PC-9 (cell line): ENCODE results near the gene MLC1. TPM values are rescaled to one million over a fixed set of nuclear protein-coding genes. Genes with fewer than 3 reads are reported as not detected.

ENCODE experiments used
- BruUV-seq: library from RNA; stranded (reverse); fragments of 400-500 nt; replicated peaks from 2 replicates; lab custom pipeline; 2021; lab: Mats Ljungman, UMichigan
- CTCF ChIA-PET: fragments of 300-600 bp; sonication (Branson Sonifier 250); formaldehyde crosslinking; loops from one replicate; lab custom pipeline; 2022; ENCODE audit warnings: antibody characterized with exemption; lab: Charles Lee
- POLR2A ChIA-PET: fragments of 300-600 bp; sonication (Branson Sonifier 250); formaldehyde crosslinking; loops from one replicate; lab custom pipeline; 2022; ENCODE audit warnings: antibody characterized with exemption; ENCODE audit not compliant: unreplicated experiment; lab: Charles Lee
- DNase-seq, 2 experiments: peaks; one replicate each; pipeline versions ENCODE4 v3.0.0 to v3.0.0-alpha.2; 2015 to 2022; ENCODE audit warnings: mixed read lengths in 1 of 2
- H2AFZ ChIP-seq: fragments of 200-600 bp; sonication (generic); 2 replicates; pipeline ENCODE4 v1.8.1; 2017; ENCODE audit warnings: antibody characterized with exemption
- H3F3A ChIP-seq: fragments of 200-600 bp; sonication (generic); 2 replicates; pipeline ENCODE4 v1.8.1; 2017; ENCODE audit warnings: antibody characterized with exemption, mild to moderate bottlenecking, low read depth; ENCODE audit not compliant: insufficient read depth
- H3K27ac ChIP-seq: fragments of 200-600 bp; sonication (generic); 2 replicates; pipeline ENCODE4 v1.6.1; 2016; ENCODE audit warnings: mixed run types
- H3K27me3 ChIP-seq: fragments of 200-600 bp; sonication (generic); 2 replicates; pipeline ENCODE4 v1.6.1; 2016; ENCODE audit warnings: low read depth, mixed run types; ENCODE audit not compliant: insufficient read depth
- H3K36me3 ChIP-seq: fragments of 200-600 bp; sonication (generic); 2 replicates; pipeline ENCODE4 v1.6.1; 2016; ENCODE audit warnings: low read depth, mixed run types
- H3K4me1 ChIP-seq: fragments of 200-600 bp; sonication (generic); replicated peaks from 2 replicates; pipeline ENCODE4 v1.6.1; 2016; ENCODE audit warnings: mixed run types; ENCODE audit not compliant: insufficient read depth
- H3K4me2 ChIP-seq: fragments of 200-600 bp; sonication (generic); 2 replicates; pipeline ENCODE4 v1.6.1; 2017; ENCODE audit warnings: mixed run types
- H3K4me3 ChIP-seq: fragments of 200-600 bp; sonication (generic); 2 replicates; pipeline ENCODE4 v1.6.1; 2016; ENCODE audit warnings: mixed run types
- H3K79me2 ChIP-seq: fragments of 200-600 bp; sonication (generic); 2 replicates; pipeline ENCODE4 v1.6.1; 2017; ENCODE audit warnings: low read depth, mixed run types
- H3K9me2 ChIP-seq: fragments of 200-600 bp; sonication (generic); 2 replicates; pipeline ENCODE4 v1.8.1; 2017; ENCODE audit warnings: mild to moderate bottlenecking; ENCODE audit not compliant: insufficient read depth
- H3K9me3 ChIP-seq: fragments of 200-600 bp; sonication (generic); 2 replicates; pipeline ENCODE4 v1.8.1; 2016; ENCODE audit warnings: low read depth; ENCODE audit not compliant: insufficient read depth
- H4K20me1 ChIP-seq: fragments of 200-600 bp; sonication (generic); 2 replicates; pipeline ENCODE4 v1.8.1; 2017; ENCODE audit not compliant: insufficient read depth
- CTCF ChIP-seq: fragments of 200-600 bp; sonication (generic); conservative IDR thresholded peaks from 2 replicates; pipeline ENCODE4 v1.6.1; 2017; ENCODE audit warnings: mixed run types, antibody characterized with exemption, mild to moderate bottlenecking, moderate library complexity
- EZH2 ChIP-seq: fragments of 200-600 bp; sonication (generic); IDR thresholded peaks from 2 replicates; pipeline ENCODE4 v1.8.0; 2017; ENCODE audit warnings: antibody characterized with exemption, low read depth
- intact Hi-C: fragments of 100-400 bp; cut with micrococcal nuclease; formaldehyde crosslinking; loops from one replicate; pipeline ENCODE4 v1.10.0; 2022; ENCODE audit not compliant: unreplicated experiment
- total RNA-seq: library from RNA; stranded (reverse); gene quantifications from 2 replicates; pipeline ENCODE4 v1.2.3, GENCODE V29; 2021

MLC1 gene
- total RNA-seq, 1 experiment from 2014 or later: not detected

- BruUV-seq: no TSS peak
- Histone ChIP-seq H3K79me2 (no peaks in the 10 kb centered on the region), H3K4me1 (no peaks in the 10 kb centered on the region), H3K9me2 (no peaks in the 10 kb centered on the region), H3F3A (no peaks in the 10 kb centered on the region), H3K27me3 (peaks cover 69% of the 10 kb centered on the region), H3K4me2 (no peak overlapping the region), H3K36me3 (no peaks in the 10 kb centered on the region), H3K4me3 (no peak overlapping the region), H4K20me1 (no peaks in the 10 kb centered on the region), H3K27ac (no peak overlapping the region), H2AFZ (no peak overlapping the region), H3K9me3 (no peaks in the 10 kb centered on the region)
- ChIA-PET POLR2A (no interaction called here), CTCF (interaction anchor here (0.7 kb wide), 1 partner anchor 10 kb away, joined by 12 read pairs; no protein-coding TSS in a partner anchor)
- no peak for DNase-seq
- TF ChIP-seq CTCF: no peak
- TF ChIP-seq EZH2: no peak
- intact Hi-C loops: no loop called here
Measured at GRCh38 chr22:50111056-50111455, 25.8 kb upstream of the MLC1 start.

GRCh38 chr22:50107529-50107928, 22.3 kb upstream of the MLC1 start:
- no peak overlapping the region for H3K27ac ChIP-seq
- H3K79me2 ChIP-seq: no peaks in the 10 kb centered on the region
- peaks cover 36% of the 10 kb centered on the region for H3K27me3 ChIP-seq
- H3K4me1 ChIP-seq: no peaks in the 10 kb centered on the region
- H4K20me1 ChIP-seq: no peaks in the 10 kb centered on the region
- peak in 1 of 2 experiments; percentile 5 for DNase-seq
- H3F3A ChIP-seq: no peaks in the 10 kb centered on the region
- ChIA-PET POLR2A (no interaction called here), CTCF (no interaction called here)
- H3K4me2 ChIP-seq: no peak overlapping the region
- no peaks in the 10 kb centered on the region for H3K9me3 ChIP-seq
- no peaks in the 10 kb centered on the region for H3K9me2 ChIP-seq
- no TSS peak for BruUV-seq
- intact Hi-C loops: no loop called here
- no peak for TF ChIP-seq EZH2
- no peak for TF ChIP-seq CTCF
- H2AFZ ChIP-seq: no peak overlapping the region
- H3K4me3 ChIP-seq: no peak overlapping the region
- H3K36me3 ChIP-seq: no peaks in the 10 kb centered on the region

GRCh38 chr22:50105208-50106100, 20.2 kb upstream of the MLC1 start:
- H3K27me3 ChIP-seq: peaks cover 31% of the 10 kb centered on the region
- H2AFZ ChIP-seq: no peak overlapping the region
- no peaks in the 10 kb centered on the region for H3K4me1 ChIP-seq
- H3K79me2 ChIP-seq: no peaks in the 10 kb centered on the region
- intact Hi-C loops: no loop called here
- H3K4me2 ChIP-seq: no peak overlapping the region
- CTCF ChIA-PET: interaction anchor here (0.6 kb wide), 1 partner anchor 39 kb away, joined by 3 read pairs; no protein-coding TSS in a partner anchor
- H3K4me3 ChIP-seq: no peak overlapping the region
- BruUV-seq: no TSS peak
- no peaks in the 10 kb centered on the region for H3K36me3 ChIP-seq
- POLR2A ChIA-PET: no interaction called here
- TF ChIP-seq EZH2: no peak
- no peak for TF ChIP-seq CTCF
- no peak overlapping the region for H3K27ac ChIP-seq
- H3K9me3 ChIP-seq: no peaks in the 10 kb centered on the region
- 0 out of 2 replicates have a peak, but pooled peaks cover 3% of the 10 kb centered on the region for H3F3A ChIP-seq
- DNase-seq: no peak
- no peaks in the 10 kb centered on the region for H3K9me2 ChIP-seq
- no peaks in the 10 kb centered on the region for H4K20me1 ChIP-seq
